Testis (tissue), 2 donors: ENCODE results near the gene MT1X.

Experiments
- POLR2A ChIP-seq: fragments of 450-650 bp; IDR thresholded peaks from one replicate; pipeline ENCODE4 v1.6.1; 2017; ENCODE audit warnings: antibody characterized with exemption, mild to moderate bottlenecking, moderate library complexity
- TF ChIP-seq, protein P1 (sequence below), 3 experiments: fragments of 450-650 bp in 2 of 3; fragments of 200-600 bp in 1 of 3; sonication (generic) in 1 of 3; IDR thresholded peaks; one replicate each; pipeline ENCODE4 v1.5.1; 2016 to 2019; ENCODE audit warnings: antibody characterized with exemption in 3 of 3, mild to moderate bottlenecking in 2 of 3, moderate library complexity in 1 of 3

DNA sequence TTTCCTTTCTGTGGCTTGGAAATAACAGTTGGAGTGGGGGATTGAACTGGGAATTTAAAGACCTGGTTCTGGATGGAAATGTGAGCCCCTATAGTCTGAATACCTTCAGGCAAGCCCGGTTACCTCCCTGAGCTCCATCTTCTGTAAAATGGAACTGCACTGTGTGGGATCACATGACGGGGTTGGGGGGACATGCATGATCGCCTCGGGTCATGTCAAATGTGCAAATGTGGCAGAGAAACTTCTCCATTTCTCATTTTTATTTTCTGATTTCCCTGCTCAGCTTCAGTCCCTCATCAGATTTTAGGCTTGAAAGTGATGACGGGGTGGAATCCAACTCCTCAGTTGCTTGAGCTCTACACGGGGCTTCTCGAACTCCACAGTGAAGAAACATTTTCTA is 29.1 kb upstream of the MT1X start:
- TF ChIP-seq, protein P1, sequence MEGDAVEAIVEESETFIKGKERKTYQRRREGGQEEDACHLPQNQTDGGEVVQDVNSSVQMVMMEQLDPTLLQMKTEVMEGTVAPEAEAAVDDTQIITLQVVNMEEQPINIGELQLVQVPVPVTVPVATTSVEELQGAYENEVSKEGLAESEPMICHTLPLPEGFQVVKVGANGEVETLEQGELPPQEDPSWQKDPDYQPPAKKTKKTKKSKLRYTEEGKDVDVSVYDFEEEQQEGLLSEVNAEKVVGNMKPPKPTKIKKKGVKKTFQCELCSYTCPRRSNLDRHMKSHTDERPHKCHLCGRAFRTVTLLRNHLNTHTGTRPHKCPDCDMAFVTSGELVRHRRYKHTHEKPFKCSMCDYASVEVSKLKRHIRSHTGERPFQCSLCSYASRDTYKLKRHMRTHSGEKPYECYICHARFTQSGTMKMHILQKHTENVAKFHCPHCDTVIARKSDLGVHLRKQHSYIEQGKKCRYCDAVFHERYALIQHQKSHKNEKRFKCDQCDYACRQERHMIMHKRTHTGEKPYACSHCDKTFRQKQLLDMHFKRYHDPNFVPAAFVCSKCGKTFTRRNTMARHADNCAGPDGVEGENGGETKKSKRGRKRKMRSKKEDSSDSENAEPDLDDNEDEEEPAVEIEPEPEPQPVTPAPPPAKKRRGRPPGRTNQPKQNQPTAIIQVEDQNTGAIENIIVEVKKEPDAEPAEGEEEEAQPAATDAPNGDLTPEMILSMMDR (IDR thresholded peaks at IDR 0.05): no peak
- TF ChIP-seq POLR2A: no peak
